ENCODE results near the gene FMNL1.

FMNL1 gene

GRCh38 chr17:45261577-45262515 is 40.2 kb downstream of the FMNL1 start, which contains the start of gene SPATA32:
SPATA32 (minus strand) TSS chr17:45262094; CDS start chr17:45262016, 78 bp downstream.
- DNase-seq, result peak; percentile 32 to 62

- DNase-seq, result no peak
Measured at GRCh38 chr17:45262516-45263476, 41.1 kb downstream of the FMNL1 start.

GRCh38 chr17:45263477-45263860 is 41.8 kb downstream of the FMNL1 start:
- DNase-seq, result no peak

- DNase-seq, result no peak
Measured at GRCh38 chr17:45264430-45264829, 42.7 kb downstream of the FMNL1 start.

GRCh38 chr17:45264988-45265387 is 43.3 kb downstream of the FMNL1 start:
- peak in 1 of 2 experiments; percentile 29 for DNase-seq

- DNase-seq, result no peak
Measured at GRCh38 chr17:45265821-45266220, 44.1 kb downstream of the FMNL1 start.

- no peak for DNase-seq
Measured at GRCh38 chr17:45266372-45266926, 44.8 kb downstream of the FMNL1 start.

GRCh38 chr17:45267436-45268055 is 45.9 kb downstream of the FMNL1 start:
- no peak for DNase-seq

- DNase-seq, result no peak
Measured at GRCh38 chr17:45269912-45270311, 48.2 kb downstream of the FMNL1 start.

GRCh38 chr17:45270828-45271418 is 49.2 kb downstream of the FMNL1 start:
- DNase-seq, result peak in 1 of 2 experiments; percentile 46

- no peak for DNase-seq
Measured at GRCh38 chr17:45271603-45272002, 49.9 kb downstream of the FMNL1 start.

- no peak for DNase-seq
Measured at GRCh38 chr17:45273551-45273957, 51.9 kb downstream of the FMNL1 start.

GRCh38 chr17:45274033-45274432 is 52.3 kb downstream of the FMNL1 start:
- no peak for DNase-seq

GRCh38 chr17:45276031-45276430 is 54.3 kb downstream of the FMNL1 start:
- no peak for DNase-seq

- DNase-seq, result peak; percentile 79 to 94
Measured at GRCh38 chr17:45277216-45277849, 55.6 kb downstream of the FMNL1 start.

GRCh38 chr17:45277992-45278391 is 56.3 kb downstream of the FMNL1 start:
- no peak for DNase-seq

- DNase-seq, result no peak
Measured at GRCh38 chr17:45279898-45280297, 58.2 kb downstream of the FMNL1 start.

GRCh38 chr17:45282683-45283644 is 61.3 kb downstream of the FMNL1 start:
- no peak for DNase-seq

- DNase-seq, result no peak
Measured at GRCh38 chr17:45283711-45284110, 62.0 kb downstream of the FMNL1 start.
